HepG2 (cell line): ENCODE data around the gene TMEM190. TPM values are rescaled to one million over a fixed set of nuclear protein-coding genes. Genes with fewer than 3 reads are reported as not detected.

Source experiments
- EHMT2 ChIP-seq: fragments of 200-600 bp; sonication (generic); IDR thresholded peaks from 2 replicates; pipeline ENCODE4 v1.7.0; 2017; ENCODE audit warnings: antibody characterized with exemption, low read depth, low read length, borderline replicate concordance
- FOXK2 ChIP-seq: fragments of 450-650 bp; IDR thresholded peaks from 2 replicates; pipeline ENCODE4 v1.6.1; 2016
- GZF1 ChIP-seq: sonication (generic); formaldehyde crosslinking; IDR thresholded peaks from 2 replicates; pipeline ENCODE4 v1.5.1; 2020; ENCODE audit warnings: mild to moderate bottlenecking, missing genetic modification reagents
- KIAA2018 ChIP-seq: sonication (generic); formaldehyde crosslinking; IDR thresholded peaks from 2 replicates; pipeline ENCODE4 v1.5.0; 2020; ENCODE audit warnings: mild to moderate bottlenecking, missing genetic modification reagents, borderline replicate concordance
- RERE ChIP-seq: IDR thresholded peaks from 2 replicates; pipeline ENCODE4 v1.6.1; 2016; ENCODE audit warnings: low read depth, missing genetic modification reagents, missing compliant biosample characterization
- RFX5 ChIP-seq: IDR thresholded peaks from 2 replicates; pipeline ENCODE4 v1.6.1; 2011; ENCODE audit warnings: low read depth, low read length, improper control_type of control experiment
- SMAD1 ChIP-seq: sonication (generic); formaldehyde crosslinking; IDR thresholded peaks from 2 replicates; pipeline ENCODE4 v1.4.0; 2020; ENCODE audit warnings: missing genetic modification reagents, low read depth, mild to moderate bottlenecking, borderline replicate concordance
- TSC22D2 ChIP-seq: sonication (generic); formaldehyde crosslinking; IDR thresholded peaks from 2 replicates; pipeline ENCODE4 v1.5.1; 2020; ENCODE audit warnings: missing genetic modification reagents, mild to moderate bottlenecking, borderline replicate concordance
- ZEB1 ChIP-seq: IDR thresholded peaks from 2 replicates; pipeline ENCODE4 v1.6.1; 2012; ENCODE audit warnings: mild to moderate bottlenecking, low read depth, inconsistent platforms; ENCODE audit not compliant: insufficient replicate concordance
- ZNF12 ChIP-seq: sonication (generic); formaldehyde crosslinking; IDR thresholded peaks from 2 replicates; pipeline ENCODE4 v1.5.0; 2020; ENCODE audit warnings: missing genetic modification reagents
- ZNF207 ChIP-seq: fragments of 450-650 bp; IDR thresholded peaks from 2 replicates; pipeline ENCODE4 v1.6.1; 2016; ENCODE audit warnings: antibody characterized with exemption, borderline replicate concordance
- ZNF460 ChIP-seq: sonication (generic); formaldehyde crosslinking; IDR thresholded peaks from 2 replicates; pipeline ENCODE4 v1.5.1; 2020; ENCODE audit warnings: missing genetic modification reagents, mild to moderate bottlenecking, borderline replicate concordance
- ZNF530 ChIP-seq: sonication (generic); formaldehyde crosslinking; IDR thresholded peaks from 2 replicates; pipeline ENCODE4 v1.5.0; 2020; ENCODE audit warnings: low read depth, mild to moderate bottlenecking, missing genetic modification reagents
- ZNF629 ChIP-seq: sonication (generic); formaldehyde crosslinking; conservative IDR thresholded peaks from 2 replicates; pipeline ENCODE4 v1.5.0; 2020; ENCODE audit warnings: missing genetic modification reagents
- ZSCAN21 ChIP-seq: sonication (generic); formaldehyde crosslinking; IDR thresholded peaks from 2 replicates; pipeline ENCODE4 v1.8.0; 2022; ENCODE audit warnings: mild to moderate bottlenecking, missing genetic modification reagents, moderate library complexity, borderline replicate concordance
- polyA plus RNA-seq, 8 experiments: library from polyadenylated mRNA; depleted of rRNA in 3 of 8; stranded (reverse) in 7 of 8; unstranded in 1 of 8; fragments of >200 nt; fragmentation: Illumina TruSeq in 4 of 8; extraction: Trizol in 4 of 8; gene quantifications; 2 replicates each; pipeline versions ENCODE4 v1.2.1 to v1.2.3, GENCODE V29; 2011 to 2016; ENCODE audit warnings: low read depth in 4 of 8, missing spikeins in 1 of 8, mixed read lengths in 1 of 8; ENCODE audit not compliant: insufficient read depth in 1 of 8
- total RNA-seq, 5 experiments: library from RNA; depleted of rRNA; stranded (reverse); fragments of >200 nt; fragmentation: Illumina TruSeq; extraction: Trizol; gene quantifications; 2 replicates each; pipeline ENCODE4 v1.2.3, GENCODE V29; 2016; ENCODE audit warnings: low read depth in 1 of 5

TMEM190 gene
- total and polyA plus RNA-seq, 2 of the 13 experiments (the other 11 are each of a cell fraction or from before 2014, with no cell fraction given), result 0.35 to 0.83 TPM

- TF ChIP-seq RFX5 (no peak), ZNF12 (CRISPR knock-in tag) (no peak), ZNF460 (CRISPR knock-in tag) (no peak), ZNF207 (no peak), RERE (CRISPR knock-in tag) (no peak), ZSCAN21 (CRISPR knock-in tag) (0 out of 2 replicates have a peak, but pooled peaks have one; percentile 14), SMAD1 (CRISPR knock-in tag) (peak; percentile 2; the same call in 1 of the 2 replicates), ZEB1 (no peak), TSC22D2 (no peak), ZNF629 (peak; percentile 75; the same call in 1 of the 2 replicates), ZNF530 (no peak), EHMT2 (peak; percentile 67; the same call in 1 of the 2 replicates), FOXK2 (no peak), KIAA2018 (CRISPR knock-in tag) (no peak), GZF1 (no peak)
Observed at GRCh38 chr19:55408533-55408872, 31.9 kb downstream of the TMEM190 start (continued).
